Neuron (in vitro differentiated cells): ENCODE results near the gene AP5B1.
"Not testable (repeated sequence)": the region's sequence is repeated elsewhere in the genome, so short reads cannot be mapped to it uniquely, and the experiment has no call there.

ENCODE experiments used
- H2AFZ ChIP-seq: one replicate; pipeline ENCODE4 v1.6.1; 2013; ENCODE audit warnings: low read depth, mild to moderate bottlenecking, inconsistent platforms, low read length, moderate library complexity
- H3K27me3 ChIP-seq: one replicate; pipeline ENCODE4 v1.6.1; 2013; ENCODE audit warnings: low read length; ENCODE audit not compliant: insufficient read depth
- H3K36me3 ChIP-seq: one replicate; pipeline ENCODE4 v1.6.1; 2013; ENCODE audit warnings: low read length; ENCODE audit not compliant: insufficient read depth
- H3K4me1 ChIP-seq: one replicate; pipeline ENCODE4 v1.6.1; 2013; ENCODE audit warnings: low read length; ENCODE audit not compliant: insufficient read depth
- H3K4me3 ChIP-seq: 2 replicates; pipeline ENCODE4 v1.5.1; 2013; ENCODE audit warnings: mild to moderate bottlenecking, low read length, moderate library complexity
- H3K9me3 ChIP-seq: one replicate; pipeline ENCODE4 v1.6.1; 2013; ENCODE audit warnings: low read length

Gene AP5B1

GRCh38 chr11:65777821-65778361, 2.9 kb downstream of the AP5B1 start:
- H3K27me3 ChIP-seq = peaks cover 11% of the 10 kb centered on the region
- peaks cover 3% of the 10 kb centered on the region for H3K36me3 ChIP-seq
- peaks cover 5% of the 10 kb centered on the region for H3K9me3 ChIP-seq
- no peak overlapping the region for H3K4me3 ChIP-seq
- H2AFZ ChIP-seq = no peak overlapping the region
- no peaks in the 10 kb centered on the region for H3K4me1 ChIP-seq

GRCh38 chr11:65777241-65777640, 3.5 kb downstream of the AP5B1 start:
- peaks cover 5% of the 10 kb centered on the region for H3K27me3 ChIP-seq
- no peaks in the 10 kb centered on the region for H3K4me1 ChIP-seq
- H3K9me3 ChIP-seq = peaks cover 5% of the 10 kb centered on the region
- H3K36me3 ChIP-seq = peaks cover 3% of the 10 kb centered on the region
- H3K4me3 ChIP-seq = no peak overlapping the region
- H2AFZ ChIP-seq = no peak overlapping the region

GRCh38 chr11:65776710-65777141, 4.0 kb downstream of the AP5B1 start:
- Histone ChIP-seq H3K9me3 (peaks cover 5% of the 10 kb centered on the region), H3K4me1 (no peaks in the 10 kb centered on the region), H3K27me3 (peaks cover under 1% of the 10 kb centered on the region), H3K4me3 (no peak overlapping the region), H3K36me3 (peaks cover 3% of the 10 kb centered on the region), H2AFZ (no peak overlapping the region)

- H3K4me3 ChIP-seq = no peak overlapping the region
- no peaks in the 10 kb centered on the region for H3K4me1 ChIP-seq
- H2AFZ ChIP-seq = no peak overlapping the region
- peaks cover 5% of the 10 kb centered on the region for H3K9me3 ChIP-seq
- peaks cover 3% of the 10 kb centered on the region for H3K36me3 ChIP-seq
- no peaks in the 10 kb centered on the region for H3K27me3 ChIP-seq
Observed at GRCh38 chr11:65776196-65776595, 4.6 kb downstream of the AP5B1 start.

- Histone ChIP-seq H3K4me1 (no peaks in the 10 kb centered on the region), H3K27me3 (no peaks in the 10 kb centered on the region), H3K9me3 (peaks cover 5% of the 10 kb centered on the region), H2AFZ (no peak overlapping the region), H3K4me3 (no peak overlapping the region), H3K36me3 (peaks cover 3% of the 10 kb centered on the region)
Observed at GRCh38 chr11:65774525-65775306, 6.1 kb downstream of the AP5B1 start.

GRCh38 chr11:65773784-65774411, 6.9 kb downstream of the AP5B1 start:
- no peak overlapping the region for H3K4me3 ChIP-seq
- peaks cover 3% of the 10 kb centered on the region for H3K36me3 ChIP-seq
- H2AFZ ChIP-seq = no peak overlapping the region
- no peaks in the 10 kb centered on the region for H3K4me1 ChIP-seq
- no peaks in the 10 kb centered on the region for H3K27me3 ChIP-seq
- H3K9me3 ChIP-seq = peaks cover 5% of the 10 kb centered on the region

- no peak overlapping the region for H2AFZ ChIP-seq
- no peaks in the 10 kb centered on the region for H3K36me3 ChIP-seq
- H3K4me3 ChIP-seq = no peak overlapping the region
- no peaks in the 10 kb centered on the region for H3K4me1 ChIP-seq
- peaks cover 5% of the 10 kb centered on the region for H3K9me3 ChIP-seq
- no peaks in the 10 kb centered on the region for H3K27me3 ChIP-seq
Observed at GRCh38 chr11:65771589-65772112, 9.1 kb downstream of the AP5B1 start.

- Histone ChIP-seq H3K4me3 (no peak overlapping the region), H3K27me3 (no peaks in the 10 kb centered on the region), H3K4me1 (no peaks in the 10 kb centered on the region), H3K36me3 (no peaks in the 10 kb centered on the region), H2AFZ (no peak overlapping the region), H3K9me3 (peaks cover 6% of the 10 kb centered on the region)
Observed at GRCh38 chr11:65770951-65771567, 9.7 kb downstream of the AP5B1 start.

GRCh38 chr11:65767806-65768205, 13.0 kb downstream of the AP5B1 start:
- not testable (repeated sequence) for H3K36me3 ChIP-seq, H3K4me3 ChIP-seq, H3K4me1 ChIP-seq, H2AFZ ChIP-seq, H3K27me3 ChIP-seq, H3K9me3 ChIP-seq

GRCh38 chr11:65767406-65767805, 13.4 kb downstream of the AP5B1 start:
- Histone ChIP-seq H2AFZ (no peak overlapping the region), H3K36me3 (no peaks in the 10 kb centered on the region), H3K4me1 (no peaks in the 10 kb centered on the region), H3K4me3 (no peak overlapping the region), H3K9me3 (peaks cover 2% of the 10 kb centered on the region), H3K27me3 (no peaks in the 10 kb centered on the region)

- Histone ChIP-seq H3K27me3 (no peaks in the 10 kb centered on the region), H3K9me3 (peaks cover 2% of the 10 kb centered on the region), H3K4me1 (no peaks in the 10 kb centered on the region), H3K36me3 (no peaks in the 10 kb centered on the region), H3K4me3 (no peak overlapping the region), H2AFZ (no peak overlapping the region)
Observed at GRCh38 chr11:65766535-65766934, 14.2 kb downstream of the AP5B1 start.

- Histone ChIP-seq H3K9me3 (peaks cover 2% of the 10 kb centered on the region), H3K27me3 (no peaks in the 10 kb centered on the region), H3K4me3 (no peak overlapping the region), H3K4me1 (no peaks in the 10 kb centered on the region), H3K36me3 (no peaks in the 10 kb centered on the region), H2AFZ (no peak overlapping the region)
Observed at GRCh38 chr11:65764434-65764833, 16.3 kb downstream of the AP5B1 start.

- not testable (repeated sequence) for H3K4me1 ChIP-seq, H3K36me3 ChIP-seq, H3K9me3 ChIP-seq, H2AFZ ChIP-seq, H3K27me3 ChIP-seq, H3K4me3 ChIP-seq
Observed at GRCh38 chr11:65762816-65763215, 18.0 kb downstream of the AP5B1 start.
